ENCODE data around the gene ZBTB43. TPM values are rescaled to one million over a fixed set of nuclear protein-coding genes. Genes with fewer than 3 reads are reported as not detected.
A peak's percentile ranks its signal among the peaks of the same experiment; 100 is the strongest.
"Not testable (repeated sequence)": the region's sequence is repeated elsewhere in the genome, so short reads cannot be mapped to it uniquely, and the experiment has no call there.

Gene ZBTB43
- total and polyA plus RNA-seq, 4 donors = 4.6 to 64.3 (median 14.5) TPM

DNA sequence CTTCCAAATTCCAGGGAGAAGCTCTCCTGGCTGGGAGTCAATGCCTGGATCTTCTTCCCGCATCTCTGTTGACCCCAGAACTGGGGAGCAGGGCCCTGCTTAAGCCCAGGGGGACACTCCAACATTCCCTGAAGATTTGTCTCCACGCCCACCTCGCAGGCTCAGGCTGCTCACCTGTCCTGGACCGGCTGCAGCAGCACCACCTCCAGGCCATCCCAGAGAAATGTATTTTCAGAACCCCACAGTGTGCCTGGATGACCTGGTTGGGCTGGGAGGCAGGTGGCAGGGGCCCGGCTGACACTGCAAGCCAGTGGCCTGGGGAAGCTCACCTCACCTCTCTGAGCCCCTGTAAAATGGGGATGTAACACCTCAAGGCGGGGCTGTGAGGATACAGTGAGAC, 27.1 kb upstream of the ZBTB43 start:
- no peak overlapping the region for H3K9ac ChIP-seq (ENCODE audit: insufficient read depth in 1 of 2, low read length in 2 of 2)
- no peak overlapping the region for H3K27ac ChIP-seq (ENCODE audit: low read depth in 1 of 2, low read length in 1 of 2)
- H3K9me3 ChIP-seq (ENCODE audit: control insufficient read depth in 4 of 4, insufficient read depth in 3 of 4, low read length in 3 of 4) = no peaks in the 10 kb centered on the region
- H3K4me1 ChIP-seq (ENCODE audit: control insufficient read depth in 5 of 5, insufficient read depth in 5 of 5, low read length in 5 of 5) = no peaks in the 10 kb centered on the region
- H3K27me3 ChIP-seq (ENCODE audit: control insufficient read depth in 3 of 3, insufficient read depth in 3 of 3, low read length in 2 of 3) = peaks cover 0 to 18% (median 0%) of the 10 kb centered on the region in 3 donors
- TF ChIP-seq, protein P1, sequence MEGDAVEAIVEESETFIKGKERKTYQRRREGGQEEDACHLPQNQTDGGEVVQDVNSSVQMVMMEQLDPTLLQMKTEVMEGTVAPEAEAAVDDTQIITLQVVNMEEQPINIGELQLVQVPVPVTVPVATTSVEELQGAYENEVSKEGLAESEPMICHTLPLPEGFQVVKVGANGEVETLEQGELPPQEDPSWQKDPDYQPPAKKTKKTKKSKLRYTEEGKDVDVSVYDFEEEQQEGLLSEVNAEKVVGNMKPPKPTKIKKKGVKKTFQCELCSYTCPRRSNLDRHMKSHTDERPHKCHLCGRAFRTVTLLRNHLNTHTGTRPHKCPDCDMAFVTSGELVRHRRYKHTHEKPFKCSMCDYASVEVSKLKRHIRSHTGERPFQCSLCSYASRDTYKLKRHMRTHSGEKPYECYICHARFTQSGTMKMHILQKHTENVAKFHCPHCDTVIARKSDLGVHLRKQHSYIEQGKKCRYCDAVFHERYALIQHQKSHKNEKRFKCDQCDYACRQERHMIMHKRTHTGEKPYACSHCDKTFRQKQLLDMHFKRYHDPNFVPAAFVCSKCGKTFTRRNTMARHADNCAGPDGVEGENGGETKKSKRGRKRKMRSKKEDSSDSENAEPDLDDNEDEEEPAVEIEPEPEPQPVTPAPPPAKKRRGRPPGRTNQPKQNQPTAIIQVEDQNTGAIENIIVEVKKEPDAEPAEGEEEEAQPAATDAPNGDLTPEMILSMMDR (IDR thresholded peaks at IDR 0.05; ENCODE audit: control extremely low read depth, extremely low read depth) = no peak
- no peak overlapping the region for H3K4me3 ChIP-seq
- ATAC-seq (ENCODE audit: insufficient read depth, low FRiP score) = no peak
- no peak for DNase-seq
- WGBS, 2 donors = 26 to 32% methylated on average over 6 of the region's 6 CpGs
- H3K36me3 ChIP-seq (ENCODE audit: control insufficient read depth in 4 of 4, insufficient read depth in 4 of 4, low read length in 4 of 4) = no peaks in the 10 kb centered on the region

DNA sequence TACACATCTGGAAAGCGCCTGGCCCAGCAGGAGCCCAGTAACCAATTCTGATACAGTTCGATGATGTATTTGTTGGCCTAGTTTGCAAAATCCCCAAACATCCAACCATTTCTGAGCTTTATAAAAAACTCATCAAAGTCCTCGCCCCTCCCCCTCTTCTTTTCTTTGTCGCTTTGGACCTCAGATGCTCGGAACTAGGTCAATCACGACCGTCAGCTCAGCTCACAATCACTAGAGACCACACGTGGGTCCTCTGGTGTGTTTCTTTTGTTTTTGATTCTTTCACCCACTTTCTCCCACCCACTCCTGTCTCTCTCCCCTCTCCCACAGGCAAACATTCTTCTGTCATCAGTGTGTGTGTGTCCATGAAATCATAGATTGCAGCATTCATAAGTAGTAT, 26.7 kb upstream of the ZBTB43 start:
- no peak for DNase-seq
- no peak for ATAC-seq (ENCODE audit: insufficient read depth, low FRiP score)
- WGBS, 2 donors = 69 to 78% methylated on average over 8 of the region's 8 CpGs
- Histone ChIP-seq H3K27me3 (ENCODE audit: control insufficient read depth in 3 of 3, insufficient read depth in 3 of 3, low read length in 2 of 3) (peaks cover 0 to 18% (median 0%) of the 10 kb centered on the region in 3 donors), H3K9ac (ENCODE audit: insufficient read depth in 1 of 2, low read length in 2 of 2) (no peak overlapping the region), H3K4me3 (no peak overlapping the region), H3K4me1 (ENCODE audit: control insufficient read depth in 5 of 5, insufficient read depth in 5 of 5, low read length in 5 of 5) (no peaks in the 10 kb centered on the region), H3K36me3 (ENCODE audit: control insufficient read depth in 4 of 4, insufficient read depth in 4 of 4, low read length in 4 of 4) (no peaks in the 10 kb centered on the region), H3K9me3 (ENCODE audit: control insufficient read depth in 4 of 4, insufficient read depth in 3 of 4, low read length in 3 of 4) (no peaks in the 10 kb centered on the region), H3K27ac (ENCODE audit: low read depth in 1 of 2, low read length in 1 of 2) (no peak overlapping the region)
- TF ChIP-seq, protein P1 (IDR thresholded peaks at IDR 0.05; ENCODE audit: control extremely low read depth, extremely low read depth) = no peak

DNA sequence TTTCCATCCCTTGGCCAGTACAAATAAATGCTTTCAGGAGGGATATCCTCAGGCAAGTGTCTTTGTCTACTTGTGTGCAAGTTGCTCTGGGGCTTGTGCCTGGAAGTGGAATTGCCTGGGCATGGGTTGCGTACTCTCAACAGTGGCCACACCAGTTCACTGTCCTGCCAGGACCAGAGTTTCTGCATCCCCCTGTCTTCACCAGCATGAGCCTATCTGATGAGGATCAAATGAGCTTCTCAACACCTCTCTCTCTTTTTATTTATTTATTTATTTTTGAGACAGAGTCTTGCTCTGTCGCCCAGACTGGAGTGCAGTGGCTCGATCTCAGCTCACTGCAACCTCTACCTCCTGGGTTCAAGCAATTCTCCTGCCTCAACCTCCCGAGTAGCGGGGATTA, 26.1 kb upstream of the ZBTB43 start:
- H3K27ac ChIP-seq (ENCODE audit: low read depth in 1 of 2, low read length in 1 of 2); H3K36me3 ChIP-seq (ENCODE audit: control insufficient read depth in 4 of 4, insufficient read depth in 4 of 4, low read length in 4 of 4); H3K4me3 ChIP-seq; DNase-seq; H3K9me3 ChIP-seq (ENCODE audit: control insufficient read depth in 4 of 4, insufficient read depth in 3 of 4, low read length in 3 of 4); ATAC-seq (ENCODE audit: insufficient read depth, low FRiP score); H3K4me1 ChIP-seq (ENCODE audit: control insufficient read depth in 5 of 5, insufficient read depth in 5 of 5, low read length in 5 of 5); H3K9ac ChIP-seq (ENCODE audit: insufficient read depth in 1 of 2, low read length in 2 of 2): not testable (repeated sequence)
- WGBS, 2 donors = 89% methylated on average over 5 of the region's 5 CpGs
- peaks cover 0 to 14% (median 0%) of the 10 kb centered on the region in 3 donors for H3K27me3 ChIP-seq (ENCODE audit: control insufficient read depth in 3 of 3, insufficient read depth in 3 of 3, low read length in 2 of 3)

GRCh38 chr9:126781186-126782052, 23.4 kb upstream of the ZBTB43 start:
- Histone ChIP-seq H3K4me1 (ENCODE audit: control insufficient read depth in 5 of 5, insufficient read depth in 5 of 5, low read length in 5 of 5) (no peaks in the 10 kb centered on the region), H3K27me3 (ENCODE audit: control insufficient read depth in 3 of 3, insufficient read depth in 3 of 3, low read length in 2 of 3) (peaks cover 0 to 2% (median 0%) of the 10 kb centered on the region in 3 donors), H3K9me3 (ENCODE audit: control insufficient read depth in 4 of 4, insufficient read depth in 3 of 4, low read length in 3 of 4) (no peaks in the 10 kb centered on the region), H3K36me3 (ENCODE audit: control insufficient read depth in 4 of 4, insufficient read depth in 4 of 4, low read length in 4 of 4) (no peaks in the 10 kb centered on the region), H3K4me3 (no peak overlapping the region), H3K9ac (ENCODE audit: insufficient read depth in 1 of 2, low read length in 2 of 2) (no peak overlapping the region), H3K27ac (ENCODE audit: low read depth in 1 of 2, low read length in 1 of 2) (no peak overlapping the region)
- TF ChIP-seq, protein P1 (IDR thresholded peaks at IDR 0.05; ENCODE audit: control extremely low read depth, extremely low read depth) = peak; percentile 87
- ATAC-seq (ENCODE audit: insufficient read depth, low FRiP score) = peak; percentile 82
- peak; percentile 89 to 91 (median 90) for DNase-seq
- WGBS, 2 donors = 28 to 35% methylated on average over 29 of the region's 29 CpGs
